HT1080 (cell line): ENCODE data around the gene FMNL2. TPM values are rescaled to one million over a fixed set of nuclear protein-coding genes. Genes with fewer than 3 reads are reported as not detected.

Experiments
- DNase-seq: peaks from one replicate; pipeline ENCODE4 v3.0.0-alpha.2; 2015; ENCODE audit warnings: low read depth
- total RNA-seq: library from RNA; depleted of rRNA; stranded (reverse); fragments of >200 nt; shearing (Covaris generic); gene quantifications from 2 replicates; pipeline ENCODE4 v1.2.3, GENCODE V29; 2014

Gene FMNL2
- total RNA-seq, 1 experiment from 2014 or later = 42.6 TPM

DNA sequence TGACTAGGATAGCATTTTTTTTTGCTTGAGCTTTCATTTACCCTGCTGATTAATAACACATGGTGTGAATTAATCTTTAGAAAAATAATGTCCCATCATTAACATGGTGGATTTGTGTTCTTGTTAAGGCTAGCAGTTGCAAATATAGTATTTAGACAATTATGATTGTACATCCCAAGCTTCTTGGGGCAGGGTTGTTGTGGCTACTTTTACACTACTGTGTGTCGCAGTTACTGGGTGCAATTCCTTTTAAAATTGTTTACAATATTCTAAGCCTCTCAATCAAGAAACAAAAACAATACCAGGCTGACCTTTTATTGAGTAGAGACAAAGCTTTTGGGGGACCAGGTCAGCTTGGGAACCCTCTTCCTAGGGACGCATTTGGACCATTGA is 2.5 kb downstream of the FMNL2 start:
- no peak for DNase-seq

DNA sequence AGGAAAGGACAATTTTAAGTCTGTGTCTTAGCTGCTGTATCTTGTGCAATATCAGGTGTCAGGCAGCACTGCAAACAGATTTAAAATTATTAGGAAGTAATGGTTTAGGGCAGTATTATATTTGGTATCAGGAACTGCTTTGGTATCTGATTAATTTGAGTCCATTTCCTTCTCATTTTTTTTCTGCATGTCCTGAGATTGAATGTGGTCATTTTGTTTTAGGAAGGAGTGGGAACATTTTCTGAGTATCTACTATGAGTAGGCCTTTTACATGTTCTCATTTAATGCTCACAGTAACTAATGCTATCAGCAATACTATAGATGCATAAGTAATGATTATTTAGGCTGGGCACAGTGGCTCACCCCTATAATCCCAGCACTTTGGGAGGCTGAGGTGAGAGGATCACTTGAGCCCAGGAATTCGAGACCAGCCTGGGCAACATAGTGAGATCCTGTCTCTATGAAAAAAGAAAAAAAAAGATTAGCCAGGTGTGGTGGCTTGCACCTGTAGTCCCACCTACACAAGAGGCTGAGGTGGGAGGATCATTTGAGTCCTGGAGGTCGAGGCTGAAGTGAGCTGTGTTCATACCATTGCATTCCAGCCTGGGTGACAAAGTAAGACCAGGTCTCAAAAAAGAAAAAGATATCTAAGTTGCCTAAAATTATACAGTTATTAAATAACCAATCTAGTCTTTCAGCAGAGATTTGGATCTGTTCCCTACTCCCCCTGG is 4.7 kb downstream of the FMNL2 start:
- no peak for DNase-seq

DNA sequence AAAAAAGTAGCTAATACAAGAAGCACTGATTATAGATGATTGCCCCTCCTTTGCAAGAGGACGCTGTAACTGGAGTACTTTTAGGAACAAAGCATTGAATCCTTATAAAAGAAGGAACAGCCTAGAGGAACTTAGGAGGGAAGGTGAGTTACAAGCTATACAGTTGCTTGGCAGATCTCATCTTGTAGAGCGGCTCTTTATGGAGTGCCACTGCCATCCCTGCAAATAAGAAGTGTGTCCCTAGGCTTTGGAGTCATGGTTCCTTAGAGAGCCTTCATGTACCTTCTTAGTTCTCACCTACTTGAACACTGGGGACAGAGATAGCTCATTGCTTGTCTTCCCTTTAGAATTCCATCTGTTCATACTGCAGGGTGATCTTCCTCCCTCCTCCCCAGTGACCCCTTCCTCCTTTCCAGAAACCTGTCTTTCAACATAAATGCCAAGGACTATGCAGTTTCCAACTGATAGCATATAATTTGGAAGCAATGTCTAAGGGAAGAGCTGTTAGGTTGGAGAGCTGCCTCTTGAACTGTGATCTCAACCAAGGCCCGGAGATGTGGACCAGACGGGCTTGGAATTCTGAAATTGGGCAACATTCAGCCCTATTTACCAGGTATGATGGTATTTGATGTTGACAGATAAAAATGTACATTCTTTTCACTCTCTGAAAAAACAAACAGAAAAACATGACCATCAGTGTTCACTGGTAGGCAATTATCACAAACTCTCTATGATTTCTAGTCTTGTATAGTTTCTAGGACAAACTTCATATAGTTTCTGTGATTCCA is 7.5 kb downstream of the FMNL2 start:
- no peak for DNase-seq

DNA sequence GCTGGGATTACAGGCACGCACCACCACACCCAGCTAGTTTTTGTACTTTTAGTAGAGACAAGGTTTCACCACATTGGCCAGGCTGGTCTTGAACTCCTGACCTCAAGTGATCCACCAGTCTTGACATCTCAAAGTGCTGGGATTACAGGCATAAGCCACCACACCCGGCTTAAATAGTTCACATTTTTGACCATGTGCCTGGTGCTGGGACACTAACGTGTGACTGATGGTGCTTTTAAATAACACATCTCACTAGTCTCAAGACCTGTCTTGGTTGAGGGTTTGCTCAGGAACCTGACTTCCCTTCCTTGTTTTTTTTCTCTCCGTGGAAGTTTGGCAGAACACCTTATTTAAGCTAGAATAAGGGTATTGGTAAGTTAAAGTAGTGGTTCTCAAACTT is 8.5 kb downstream of the FMNL2 start:
- DNase-seq = no peak

DNA sequence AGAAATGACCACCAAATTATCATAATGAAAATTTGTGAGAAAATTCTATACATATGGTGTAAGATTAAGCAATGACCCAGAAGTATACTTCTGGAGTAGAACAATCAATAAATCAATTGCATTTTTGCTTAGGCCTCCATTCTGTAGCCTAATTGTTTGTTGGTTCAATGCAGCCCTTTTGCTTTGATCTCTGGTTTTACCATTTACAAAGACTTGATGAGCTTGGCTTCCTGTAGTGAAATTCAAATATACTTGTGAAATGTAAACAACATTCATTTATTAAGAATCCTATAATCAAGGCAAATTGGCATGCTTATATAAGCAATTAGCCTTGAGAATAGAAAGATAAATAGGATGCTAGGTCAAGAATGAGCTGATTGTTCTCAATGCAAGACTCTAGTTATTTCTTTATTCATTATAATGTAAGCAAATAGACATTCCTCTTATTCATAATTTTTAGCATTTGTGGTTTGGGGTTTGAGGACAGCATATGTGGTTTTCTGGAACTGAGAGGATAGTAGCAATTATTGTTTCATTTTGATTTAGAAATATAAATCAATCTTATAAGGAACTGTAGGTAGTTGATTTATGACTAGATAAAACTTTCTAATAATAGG is 9.7 kb downstream of the FMNL2 start:
- DNase-seq = no peak

DNA sequence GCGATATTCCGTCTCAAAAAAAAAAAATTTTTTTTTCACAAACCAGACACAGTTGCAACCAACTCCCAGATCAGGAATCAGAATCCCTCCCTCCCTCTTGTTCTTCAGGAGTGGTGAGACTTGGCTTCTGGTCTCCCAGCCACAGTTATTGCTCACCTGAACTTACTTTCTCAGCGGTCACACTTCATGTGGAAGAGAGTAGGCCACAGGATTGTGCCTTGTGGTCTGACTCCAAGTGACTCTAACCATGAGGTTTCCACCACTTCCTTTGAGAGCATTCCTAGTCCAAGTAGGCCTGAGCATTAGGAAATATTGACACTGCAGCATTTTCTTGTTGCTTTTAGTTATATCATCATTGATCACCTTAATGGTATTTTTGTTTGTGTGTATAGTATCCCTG is 12.1 kb downstream of the FMNL2 start:
- peak; percentile 91 for DNase-seq

DNA sequence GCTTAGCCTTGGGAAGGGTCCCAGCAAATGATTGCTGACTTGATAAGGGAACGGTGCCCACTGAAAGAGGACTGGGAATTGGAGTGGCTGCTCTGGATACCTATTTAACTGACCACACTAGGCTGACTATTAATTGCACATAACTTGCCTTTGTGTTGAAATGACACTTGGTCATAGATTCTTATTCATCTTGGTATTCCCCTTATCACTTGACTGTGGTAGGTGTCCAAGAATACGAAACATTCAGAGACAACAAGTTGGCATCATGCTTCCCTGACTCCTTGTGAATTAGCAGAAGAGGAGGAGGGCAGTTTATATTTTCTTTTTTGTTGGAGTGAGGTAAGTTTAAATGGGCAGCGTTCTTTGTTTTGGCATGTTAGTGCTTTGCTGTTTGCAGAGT is 13.4 kb downstream of the FMNL2 start:
- no peak for DNase-seq

DNA sequence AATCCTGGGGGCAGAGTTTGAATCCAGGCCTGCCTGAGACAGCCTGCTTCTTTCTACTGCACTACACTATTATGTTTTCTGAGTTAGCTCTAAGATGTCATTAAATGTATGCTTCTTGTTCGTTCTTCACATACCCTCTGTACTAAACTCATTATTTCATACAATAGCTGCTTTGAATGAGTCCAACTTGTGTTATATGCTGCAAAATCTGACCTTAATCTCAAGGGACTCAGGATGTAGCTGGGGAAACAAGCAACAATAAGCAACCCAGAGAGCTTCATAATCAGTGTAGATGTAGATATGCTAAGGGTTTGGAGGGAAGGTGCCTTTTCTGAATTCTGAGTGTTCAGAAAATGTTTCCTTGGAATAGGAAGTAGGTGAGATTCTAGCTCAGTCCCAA is 14.4 kb downstream of the FMNL2 start:
- DNase-seq = no peak

DNA sequence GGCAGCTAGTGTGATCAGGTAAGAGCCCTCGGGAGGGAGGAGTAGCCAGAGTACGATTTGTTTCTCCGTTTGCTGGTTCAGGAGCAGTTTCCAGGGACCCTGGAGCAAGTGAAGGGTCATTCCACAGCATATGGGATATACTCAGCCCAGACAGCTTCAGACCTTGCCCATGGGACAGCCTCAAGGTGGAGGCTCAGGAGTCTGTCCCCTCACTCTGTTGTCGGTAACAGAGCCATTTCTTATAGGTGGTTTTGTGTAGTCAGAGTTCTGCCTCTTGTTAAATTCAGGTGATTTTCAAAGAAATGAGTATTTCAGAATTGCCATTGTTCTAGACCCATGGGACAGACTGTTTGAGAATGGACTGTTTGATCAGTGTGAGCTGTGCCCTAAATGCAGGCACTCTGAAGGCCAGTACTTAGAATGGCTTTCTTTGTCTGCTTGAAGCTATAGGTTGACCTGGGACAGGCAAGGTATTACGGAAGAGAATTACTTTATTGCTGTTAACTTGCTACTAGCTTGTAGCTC is 15.2 kb downstream of the FMNL2 start:
- no peak for DNase-seq

DNA sequence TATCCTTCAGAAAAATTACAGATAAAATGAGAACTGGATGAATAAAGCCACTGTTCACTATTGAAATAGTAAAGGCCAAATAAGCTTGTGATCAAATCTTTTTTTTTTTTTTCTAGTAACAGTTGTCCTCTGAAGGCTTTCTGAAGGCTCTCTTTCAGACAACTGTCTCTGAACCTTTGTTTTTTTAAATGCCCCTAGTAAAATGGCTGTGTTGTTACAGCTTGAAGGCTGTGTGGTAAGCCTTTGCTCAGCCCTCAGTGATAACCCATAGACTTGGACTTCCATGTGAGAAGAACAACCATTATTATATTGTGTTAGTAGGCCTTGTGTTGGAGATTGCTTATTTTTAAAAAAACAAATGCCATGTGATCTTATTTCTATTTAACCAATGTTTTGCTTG is 17.6 kb downstream of the FMNL2 start:
- no peak for DNase-seq

DNA sequence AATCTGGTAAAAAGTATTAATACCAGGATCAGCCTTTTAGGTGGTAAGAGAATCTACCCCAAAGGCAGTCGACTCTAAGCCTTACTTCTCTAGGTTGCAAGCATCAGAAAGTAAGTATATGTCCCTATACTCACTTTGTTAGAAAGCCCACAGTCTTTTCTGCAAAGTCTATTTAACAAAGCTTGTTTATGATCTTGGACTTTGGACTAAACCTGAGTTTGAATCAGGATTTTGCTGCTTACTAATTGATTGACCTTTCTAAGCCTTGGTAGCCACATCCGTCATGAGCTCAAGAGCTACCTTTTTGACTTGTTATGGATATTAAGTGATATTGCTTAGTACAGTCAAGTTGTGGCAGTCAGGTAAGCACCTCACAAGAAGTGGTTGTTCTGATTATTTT is 18.4 kb downstream of the FMNL2 start:
- no peak for DNase-seq

DNA sequence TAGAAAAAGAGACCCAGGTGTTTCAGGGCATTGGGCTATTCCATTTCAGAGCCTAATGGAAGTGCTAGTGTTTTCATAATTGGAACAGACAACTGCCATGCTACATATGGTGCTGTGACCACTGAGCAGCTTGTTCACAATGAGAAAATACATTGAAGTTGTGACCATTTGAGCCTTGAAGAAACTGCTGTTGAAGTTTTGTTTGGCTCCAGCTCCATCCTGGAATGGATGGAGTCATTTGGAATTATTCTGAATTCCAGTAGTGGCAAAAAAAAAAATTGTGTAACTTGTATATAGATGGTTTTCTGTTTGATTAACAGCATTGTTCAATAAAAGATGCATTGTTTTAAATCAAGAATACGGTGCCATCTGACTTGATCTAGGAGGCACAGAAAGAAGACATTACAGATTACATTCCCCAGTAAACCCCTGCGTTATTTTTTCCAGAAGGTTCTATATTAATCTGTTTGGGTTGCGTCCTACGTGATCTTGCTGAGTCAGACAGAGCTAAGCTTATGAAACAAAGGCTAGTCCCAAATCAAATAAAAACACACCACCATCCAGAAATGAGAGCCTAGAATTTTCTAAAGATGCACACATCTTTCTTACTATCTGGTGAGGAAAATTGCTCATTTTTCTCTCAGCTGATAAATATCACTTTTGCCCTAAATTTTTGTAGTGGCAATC is 19.2 kb downstream of the FMNL2 start:
- no peak for DNase-seq

DNA sequence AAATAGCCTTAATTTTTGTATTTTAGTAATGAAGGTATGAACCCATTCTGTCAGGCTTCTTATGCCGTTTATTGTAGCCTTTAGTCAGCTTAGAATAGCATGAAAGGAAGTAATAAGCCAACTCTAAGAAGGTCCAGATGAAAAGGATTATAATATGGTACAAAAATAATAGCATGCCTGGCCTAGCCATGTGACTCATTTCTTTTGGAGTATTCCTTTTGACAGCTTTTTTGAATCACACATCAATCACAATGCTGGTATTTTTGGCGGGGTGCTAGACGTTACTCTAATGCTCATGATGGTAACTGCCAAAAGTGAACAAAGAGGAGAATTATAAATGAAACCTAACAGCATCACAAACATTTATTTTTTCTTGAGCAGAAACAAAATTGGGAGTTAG is 19.9 kb downstream of the FMNL2 start:
- DNase-seq = no peak

DNA sequence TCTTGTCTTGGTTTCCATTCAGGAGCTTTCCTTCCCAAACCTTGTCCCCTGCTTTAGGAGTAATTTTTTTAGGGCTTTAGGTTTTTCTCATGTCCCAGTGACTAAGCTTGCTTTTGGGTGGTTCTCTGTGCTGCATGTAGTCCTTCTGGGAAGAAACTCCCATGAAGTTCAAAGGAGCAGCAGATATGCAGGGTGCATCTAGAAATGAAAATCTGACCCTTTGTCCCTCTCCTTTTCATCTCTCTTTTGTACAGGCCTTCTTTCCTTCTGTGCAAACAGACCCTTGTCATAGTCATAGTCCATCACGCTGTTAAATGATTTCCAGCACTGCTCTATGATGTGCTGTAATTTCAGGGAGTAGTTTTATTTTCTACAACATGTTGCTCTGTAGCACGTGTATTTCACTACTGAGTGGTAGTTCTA is 20.4 kb downstream of the FMNL2 start:
- DNase-seq = no peak

DNA sequence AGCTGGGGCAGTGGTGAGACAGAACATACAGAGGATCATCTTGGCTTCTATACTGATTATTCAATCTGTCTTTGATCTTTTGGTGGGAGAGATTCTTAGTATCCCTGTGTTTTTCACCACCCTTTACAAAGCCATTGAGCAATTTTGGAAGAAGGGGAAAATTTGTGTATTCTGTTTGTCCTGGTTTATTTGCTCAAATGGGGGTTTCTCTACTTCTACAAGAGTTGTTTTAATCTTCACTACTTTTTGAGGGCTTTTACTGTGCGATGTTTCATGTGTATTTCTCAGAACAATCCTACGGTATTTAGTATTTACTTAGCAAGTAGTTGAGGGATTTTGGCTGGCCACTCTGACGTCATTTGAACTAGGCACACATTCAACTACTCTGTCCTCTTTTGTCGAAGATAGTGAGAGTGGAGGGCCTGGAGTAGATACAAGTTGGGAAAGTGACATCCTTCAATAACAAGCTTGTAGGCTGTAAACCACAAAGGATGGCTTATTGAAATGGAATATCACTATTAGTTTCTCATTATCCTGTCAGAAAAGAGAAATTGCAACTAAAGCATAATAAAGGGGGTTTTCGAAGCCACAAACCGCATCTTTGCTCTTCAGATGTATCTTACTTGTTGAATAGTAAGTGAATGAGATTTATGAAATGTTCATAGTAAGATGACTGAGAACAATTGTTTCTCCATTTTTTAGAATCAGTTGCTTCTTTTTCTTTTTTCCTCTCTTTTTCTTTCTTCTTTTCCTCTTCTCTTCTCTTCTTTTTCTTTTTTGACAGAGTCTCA is 24.8 kb downstream of the FMNL2 start:
- DNase-seq = no peak

DNA sequence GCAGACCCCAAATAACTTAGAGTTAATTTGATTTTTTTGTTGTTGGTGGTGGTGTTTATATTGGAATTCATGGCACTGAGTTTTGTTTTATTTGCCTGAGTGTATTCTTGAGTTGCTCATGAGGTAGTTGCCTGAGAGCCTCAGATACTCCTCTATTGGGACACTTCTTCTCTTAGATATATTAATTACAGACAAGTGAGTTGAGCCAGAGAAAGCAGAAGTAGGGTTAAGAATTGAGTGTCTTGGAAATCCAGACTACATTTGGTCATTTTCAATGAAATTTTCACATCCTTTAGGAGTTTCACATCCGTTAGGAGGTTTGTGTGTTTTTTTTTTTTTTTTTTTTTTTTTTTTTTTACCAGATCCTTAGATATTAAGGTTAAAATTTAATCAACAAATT is 29.0 kb downstream of the FMNL2 start:
- DNase-seq = no peak

DNA sequence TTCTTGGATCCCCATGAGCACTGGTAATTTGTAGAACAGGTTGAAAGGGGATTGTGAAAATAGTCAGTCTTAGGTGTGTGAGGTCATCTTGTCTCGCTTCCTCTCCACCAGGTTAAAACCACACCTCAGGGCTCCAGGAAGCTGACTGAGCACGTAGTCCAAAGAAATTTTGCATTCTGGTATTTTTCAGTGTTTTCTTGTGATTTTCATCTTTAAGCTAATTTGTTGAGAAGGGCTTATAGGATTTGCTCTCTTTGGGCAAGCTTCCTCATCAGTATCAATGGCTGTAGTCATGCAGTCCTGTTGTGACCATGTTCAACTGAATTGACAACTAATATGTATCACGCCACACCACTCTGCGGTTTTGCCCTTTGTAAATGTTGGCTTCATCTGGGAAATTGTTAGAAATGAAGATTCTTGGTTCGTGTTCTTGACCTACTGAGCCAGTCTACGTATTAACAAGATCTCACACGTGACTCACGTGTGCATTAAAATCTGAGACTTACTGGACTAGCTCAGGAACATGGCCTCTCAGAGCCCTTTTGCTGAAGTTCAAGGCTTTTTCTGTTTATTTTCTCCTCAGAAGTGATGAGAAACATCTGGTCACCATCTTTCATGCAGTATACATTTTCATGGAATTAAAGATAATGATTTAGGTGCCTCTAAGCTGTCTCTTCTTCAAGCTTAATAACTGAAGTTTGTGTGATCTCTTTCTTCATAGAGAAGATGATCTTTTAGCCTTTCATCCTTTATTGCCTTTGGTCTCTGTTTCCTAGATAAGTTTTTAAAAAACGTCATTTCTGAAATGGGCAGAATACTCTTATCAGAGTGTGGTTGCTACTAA is 32.8 kb downstream of the FMNL2 start:
- DNase-seq = no peak

DNA sequence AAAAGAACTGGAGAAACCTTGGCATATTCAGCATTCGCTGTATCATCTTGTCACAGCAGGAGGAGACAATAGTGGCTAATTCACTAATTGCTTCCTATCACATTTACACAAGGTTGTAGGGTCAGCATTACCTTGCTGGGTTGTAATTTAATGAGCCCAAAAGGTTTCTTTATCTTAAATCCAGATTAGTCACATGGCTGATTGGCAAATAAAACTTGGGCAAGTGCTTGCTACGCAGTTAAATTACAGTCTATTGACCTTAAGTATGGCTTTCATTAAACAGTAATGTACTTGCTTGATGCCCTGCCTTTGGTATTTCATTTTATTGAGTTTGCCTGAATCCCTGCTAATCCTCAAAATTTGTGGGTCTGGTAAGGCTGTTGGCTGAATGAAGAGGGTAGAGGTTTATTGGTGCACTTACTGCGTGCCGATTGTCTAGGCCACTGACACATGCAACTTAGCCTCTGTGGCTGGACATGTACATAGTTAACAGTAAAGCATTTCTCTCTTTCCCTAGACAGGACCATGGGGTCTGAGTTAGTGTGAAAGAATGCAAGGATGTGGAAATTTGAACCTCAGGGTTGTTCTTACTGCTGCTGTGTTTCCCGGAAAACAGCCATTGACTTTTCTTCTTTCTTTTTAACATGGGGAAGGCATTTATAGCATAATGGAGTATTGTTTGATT is 34.3 kb downstream of the FMNL2 start:
- DNase-seq = peak; percentile 75

DNA sequence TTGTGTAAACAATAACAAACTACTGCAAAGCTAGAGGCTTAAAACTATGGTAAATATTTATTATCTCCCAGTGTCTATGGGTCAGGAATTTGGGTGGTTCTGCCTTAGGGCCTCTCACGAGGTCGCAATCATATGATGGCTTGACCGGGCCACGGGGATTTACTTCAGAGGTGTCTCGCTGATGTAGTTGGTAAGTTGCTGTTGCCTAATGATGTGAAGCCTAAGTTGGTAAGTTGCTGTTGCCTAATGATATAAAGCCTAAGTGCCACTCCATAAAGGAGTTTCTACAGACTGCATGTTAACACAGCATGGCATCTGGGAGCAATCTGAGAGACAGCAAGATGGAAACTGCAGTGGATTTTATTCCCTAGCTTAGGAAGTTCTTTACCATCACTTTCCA is 35.8 kb downstream of the FMNL2 start:
- DNase-seq = no peak
